T-cell (primary cell): Measurements from ENCODE around the gene GDPGP1. TPM values are rescaled to one million over a fixed set of nuclear protein-coding genes. Genes with fewer than 3 reads are reported as not detected.
"Not testable (repeated sequence)": the region's sequence is repeated elsewhere in the genome, so short reads cannot be mapped to it uniquely, and the experiment has no call there.

Experiments used
- ATAC-seq, 4 experiments: fragments of 200-7000 bp in 3 of 4; fragments of 150-1000 bp in 1 of 4; cut with Tn5 transposase; replicated peaks in 1 of 4; 1 replicate in 3 of 4; 2 replicates in 1 of 4; pipeline ENCODE4 v1.10.0; 2021; ENCODE audit warnings: moderate library complexity in 3 of 4, mild to moderate bottlenecking in 2 of 4, moderate number of reproducible peaks in 1 of 4
- CTCF ChIA-PET, 2 donors: fragments of 300-600 bp; sonication (Branson Sonifier 250); formaldehyde crosslinking; loops; one replicate each; lab custom pipeline; 2022; ENCODE audit warnings: antibody characterized with exemption in 2 of 2; lab: Charles Lee
- POLR2A ChIA-PET, 2 donors: fragments of 300-600 bp; sonication (Branson Sonifier 250); formaldehyde crosslinking; loops; one replicate each; lab custom pipeline; 2022; ENCODE audit warnings: antibody characterized with exemption in 2 of 2; lab: Charles Lee
- DNase-seq, 35 experiments: peaks; one replicate each; pipeline versions ENCODE4 v3.0.0 to v3.0.0-alpha.2; 2013 to 2023
- H3K27ac ChIP-seq: one replicate; pipeline ENCODE4 v1.5.1; 2013; ENCODE audit warnings: low read length
- H3K27me3 ChIP-seq, 2 experiments: replicated peaks in 1 of 2; 1 replicate in 1 of 2; 2 replicates in 1 of 2; pipeline versions ENCODE4 v1.6.1 to v1.7.0; 2013; ENCODE audit warnings: low read length in 1 of 2, mixed read lengths in 1 of 2; ENCODE audit not compliant: control insufficient read depth in 2 of 2, insufficient read depth in 2 of 2; ENCODE audit errors: extremely low read depth in 1 of 2
- H3K36me3 ChIP-seq, 2 donors: 1 replicate in 1 of 2; 2 replicates in 1 of 2; pipeline versions ENCODE4 v1.6.1 to v1.7.0; 2013; ENCODE audit warnings: low read length in 1 of 2; ENCODE audit not compliant: control insufficient read depth in 2 of 2, insufficient read depth in 1 of 2; ENCODE audit errors: extremely low read depth in 1 of 2
- H3K4me1 ChIP-seq, 2 experiments: 1 replicate in 1 of 2; 2 replicates in 1 of 2; pipeline versions ENCODE4 v1.6.1 to v1.7.0; 2013; ENCODE audit warnings: low read length in 2 of 2, mixed read lengths in 1 of 2; ENCODE audit not compliant: insufficient read depth in 2 of 2, control insufficient read depth in 1 of 2; ENCODE audit errors: extremely low read depth in 1 of 2
- H3K4me3 ChIP-seq, 2 donors: 1 replicate in 1 of 2; 2 replicates in 1 of 2; pipeline versions ENCODE4 v1.5.1 to v1.7.0; 2013; ENCODE audit warnings: mild to moderate bottlenecking in 2 of 2, low read length in 1 of 2, moderate library complexity in 1 of 2; ENCODE audit not compliant: control insufficient read depth in 1 of 2; ENCODE audit errors: extremely low read depth in 1 of 2
- H3K9me3 ChIP-seq: 2 replicates; pipeline ENCODE4 v1.7.0; 2013
- H3K27ac Mint-ChIP-seq, 2 donors: one replicate each; pipeline ENCODE4 v1.8.0; 2020 to 2021; ENCODE audit warnings: mild to moderate bottlenecking in 2 of 2, mixed read lengths in 2 of 2
- H3K27me3 Mint-ChIP-seq, 2 donors: one replicate each; pipeline ENCODE4 v1.8.0; 2021 to 2022; ENCODE audit warnings: mixed read lengths in 2 of 2
- H3K36me3 Mint-ChIP-seq: one replicate; pipeline ENCODE4 v1.8.0; 2021; ENCODE audit warnings: mixed read lengths
- H3K4me1 Mint-ChIP-seq, 3 donors: one replicate each; pipeline ENCODE4 v1.8.0; 2020 to 2022; ENCODE audit warnings: mixed read lengths in 3 of 3, mild to moderate bottlenecking in 1 of 3
- H3K4me3 Mint-ChIP-seq, 3 donors: one replicate each; pipeline ENCODE4 v1.8.0; 2020 to 2022; ENCODE audit warnings: mild to moderate bottlenecking in 3 of 3, mixed read lengths in 3 of 3, moderate library complexity in 3 of 3
- H3K9me3 Mint-ChIP-seq, 3 donors: one replicate each; pipeline ENCODE4 v1.8.0; 2020 to 2022; ENCODE audit warnings: mixed read lengths in 3 of 3
- WGBS: methylation state at CpG from one replicate; pipeline ENCODE4 v1.1.5; 2013; ENCODE audit warnings: missing lambda C conversion rate; ENCODE audit not compliant: insufficient coverage; 5-methylcytosine and 5-hydroxymethylcytosine counted together
- total RNA-seq, 35 experiments: library from RNA in 6 of 35; stranded (reverse) in 6 of 35; fragments of 120-200 nt in 1 of 35; gene quantifications; one replicate each; pipeline versions ENCODE4 v1.2.1 to v1.2.4 and lab custom pipeline; 2013 to 2026

GDPGP1 gene
- total RNA-seq, 5 donors from 2014 or later (not counting 1 experiment from before 2014, with no cell fraction given) = 7.9 to 14.5 (median 12.1) TPM

GRCh38 chr15:90291679-90292356 is 57.8 kb downstream of the GDPGP1 start:
- Mint-ChIP-seq H3K27me3 (peaks cover 0 to 4% of the 10 kb centered on the region in 2 donors), H3K9me3 (no peaks in the 10 kb centered on the region), H3K4me3 (no peak overlapping the region), H3K4me1 (peaks cover 0 to 8% (median 5%) of the 10 kb centered on the region in 3 donors), H3K27ac (no peak overlapping the region), H3K36me3 (no peaks in the 10 kb centered on the region)
- ChIA-PET CTCF (interaction anchor here (1.4 to 1.5 kb wide), 3 partner anchors 10 to 28 kb away, joined by 3 to 5 read pairs (median 4); no protein-coding TSS in a partner anchor), POLR2A (no interaction called here)
- WGBS = 73% methylated on average over 10 of the region's 16 CpGs
- H3K4me3 ChIP-seq = no peak overlapping the region
- DNase-seq (peak in 1 of 35 experiments; percentile 18), ATAC-seq (no peak)
- no peaks in the 10 kb centered on the region for H3K9me3 ChIP-seq
- no peak overlapping the region for H3K27ac ChIP-seq
- H3K4me1 ChIP-seq = peaks cover 3 to 7% of the 10 kb centered on the region in 2 experiments
- peaks cover 0 to 26% of the 10 kb centered on the region in 2 experiments for H3K27me3 ChIP-seq
- H3K36me3 ChIP-seq = no peaks in the 10 kb centered on the region

DNA sequence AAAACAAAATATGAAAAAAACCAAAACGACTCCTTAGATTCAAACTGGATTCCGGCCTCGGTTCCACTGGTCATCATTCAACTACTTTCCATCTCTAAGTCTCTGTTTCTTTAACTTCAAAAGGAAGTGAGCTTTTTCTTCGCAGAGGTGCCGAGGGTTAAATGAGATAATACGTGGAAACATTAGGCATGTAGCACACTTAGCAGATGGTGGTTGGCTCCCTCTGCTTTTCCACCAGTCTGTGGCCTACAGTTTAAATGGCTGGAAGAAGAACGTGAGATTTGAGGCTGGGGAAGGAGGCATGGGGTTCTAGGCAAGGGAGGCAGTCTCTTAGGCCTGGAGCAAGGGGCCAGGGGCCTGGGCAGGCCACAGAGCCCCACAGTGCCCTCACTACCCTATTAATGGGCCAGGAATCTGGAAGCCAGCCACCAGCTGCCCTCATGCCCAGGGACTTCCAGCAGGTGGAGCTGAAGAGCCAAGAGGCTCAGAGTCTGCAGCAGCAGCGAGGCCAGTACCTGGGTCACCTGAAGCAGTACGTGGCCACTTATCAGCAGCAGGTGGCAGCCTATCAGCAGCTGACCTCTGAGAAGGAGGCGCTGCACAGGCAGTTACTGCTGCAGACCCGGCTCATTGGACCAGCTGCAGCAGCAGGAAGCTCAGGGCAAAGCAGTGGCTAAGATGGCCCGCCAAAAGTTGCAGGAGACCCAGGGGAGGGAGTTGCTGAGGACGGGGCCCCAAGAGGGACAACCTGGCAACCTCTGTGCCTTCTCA is 59.2 kb downstream of the GDPGP1 start:
- H3K27me3 Mint-ChIP-seq, H3K4me1 ChIP-seq, H3K27ac ChIP-seq, H3K36me3 ChIP-seq, H3K27ac Mint-ChIP-seq, H3K9me3 Mint-ChIP-seq, H3K4me1 Mint-ChIP-seq, H3K4me3 ChIP-seq, H3K36me3 Mint-ChIP-seq, H3K9me3 ChIP-seq: not testable (repeated sequence)
- CTCF ChIA-PET = interaction anchor here (0.5 to 1.8 kb wide), 11 partner anchors 8 to 293 kb away, joined by 3 to 9 read pairs (median 3); no protein-coding TSS in a partner anchor
- 35% methylated on average over 9 of the region's 13 CpGs for WGBS
- POLR2A ChIA-PET = interaction anchor here in 1 of 2 donors (0.5 kb wide), 1 partner anchor 581 kb away, joined by 9 read pairs; no protein-coding TSS in a partner anchor
- peaks cover 0 to 26% of the 10 kb centered on the region in 2 experiments for H3K27me3 ChIP-seq
- peak overlapping the region in 1 of 3 donors; percentile 45 for H3K4me3 Mint-ChIP-seq
- DNase-seq = peak; percentile 26 to 75 (median 58)
- ATAC-seq = peak in 2 of 4 experiments; percentile 40 to 60

DNA sequence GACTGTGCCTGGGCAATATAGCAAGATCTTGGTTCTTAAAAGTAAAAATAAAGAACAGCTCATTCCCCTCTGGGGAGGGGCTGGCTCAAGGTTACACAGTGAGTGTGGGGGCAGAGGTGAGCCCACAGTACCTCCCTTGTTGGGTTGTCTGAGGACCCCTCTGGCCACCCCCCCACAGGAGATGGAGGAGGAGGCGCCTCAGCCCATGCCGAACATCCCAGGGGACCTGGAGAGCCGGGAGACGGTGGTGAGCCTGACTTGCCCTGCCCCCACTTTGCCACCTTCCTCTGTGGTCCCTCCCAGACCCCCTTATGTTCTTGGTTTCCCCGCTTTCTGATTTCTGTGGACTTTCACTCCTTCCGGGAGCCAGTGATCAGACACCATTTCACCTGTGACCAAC is 60.1 kb downstream of the GDPGP1 start:
- Mint-ChIP-seq H3K27me3 (peaks cover 0 to 4% of the 10 kb centered on the region in 2 donors), H3K36me3 (no peaks in the 10 kb centered on the region), H3K4me3 (no peak overlapping the region), H3K27ac (no peak overlapping the region), H3K9me3 (no peaks in the 10 kb centered on the region), H3K4me1 (peaks cover 0 to 8% (median 5%) of the 10 kb centered on the region in 3 donors)
- WGBS = 98% methylated on average over 5 of the region's 6 CpGs
- ChIA-PET POLR2A (no interaction called here), CTCF (interaction anchor here (0.5 to 1.8 kb wide), 6 partner anchors 7 to 26 kb away, joined by 3 to 9 read pairs (median 3); no protein-coding TSS in a partner anchor)
- no peak overlapping the region for H3K4me3 ChIP-seq
- peaks cover 3 to 7% of the 10 kb centered on the region in 2 experiments for H3K4me1 ChIP-seq
- peaks cover 0 to 26% of the 10 kb centered on the region in 2 experiments for H3K27me3 ChIP-seq
- H3K36me3 ChIP-seq = no peaks in the 10 kb centered on the region
- H3K27ac ChIP-seq = no peak overlapping the region
- ATAC-seq = no peak
- no peaks in the 10 kb centered on the region for H3K9me3 ChIP-seq
- DNase-seq = no peak

DNA sequence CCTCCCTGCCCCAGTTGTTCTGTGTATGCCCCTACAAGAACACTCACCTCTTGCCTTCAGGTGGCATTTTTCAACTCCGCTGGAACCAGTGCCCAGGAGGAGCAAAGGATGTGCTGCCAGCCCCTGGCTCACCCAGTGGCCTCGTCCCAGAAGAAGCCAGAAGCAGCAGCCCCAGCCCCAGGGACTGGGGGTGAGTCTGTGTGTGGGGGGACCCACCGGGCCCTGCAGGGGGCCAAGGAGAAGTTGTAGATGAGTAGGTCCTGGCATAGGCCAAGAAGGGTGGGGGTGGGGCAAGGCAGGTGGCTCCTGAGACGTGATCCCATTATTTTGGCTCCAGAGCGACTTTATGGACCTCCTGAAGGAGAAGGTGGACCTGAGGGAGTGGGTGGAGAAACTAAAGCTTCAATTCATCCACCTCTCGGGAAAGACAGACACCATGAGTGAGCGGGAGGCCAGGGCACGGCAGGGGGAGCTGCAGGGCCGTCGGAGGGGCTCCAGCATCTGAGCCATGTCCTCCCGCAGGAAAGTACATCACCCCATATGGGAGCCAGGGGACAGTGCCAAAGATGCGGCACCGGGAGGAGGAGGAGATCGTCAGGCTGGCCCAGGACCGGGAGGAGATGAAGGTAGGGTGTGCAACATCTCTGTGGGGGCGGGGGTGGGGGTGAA is 60.7 kb downstream of the GDPGP1 start:
- H3K36me3 ChIP-seq = no peaks in the 10 kb centered on the region
- no peaks in the 10 kb centered on the region for H3K9me3 ChIP-seq
- H3K27ac ChIP-seq = no peak overlapping the region
- H3K27me3 ChIP-seq = peaks cover 0 to 26% of the 10 kb centered on the region in 2 experiments
- no peak for DNase-seq
- CTCF ChIA-PET = interaction anchor here in 1 of 2 donors (0.5 to 1.3 kb wide), 2 partner anchors 25 to 26 kb away, joined by 3 read pairs; no protein-coding TSS in a partner anchor
- H3K4me1 ChIP-seq = peaks cover 3 to 7% of the 10 kb centered on the region in 2 experiments
- H3K9me3 Mint-ChIP-seq = no peaks in the 10 kb centered on the region
- H3K27me3 Mint-ChIP-seq = peaks cover 0 to 4% of the 10 kb centered on the region in 2 donors
- H3K36me3 Mint-ChIP-seq = no peaks in the 10 kb centered on the region
- H3K4me3 Mint-ChIP-seq = no peak overlapping the region
- POLR2A ChIA-PET = interaction anchor here in 1 of 2 donors (0.6 kb wide), 1 partner anchor 12 kb away, joined by 3 read pairs; no protein-coding TSS in a partner anchor
- H3K4me3 ChIP-seq = no peak overlapping the region
- 82% methylated on average over 11 of the region's 16 CpGs for WGBS
- no peak for ATAC-seq
- no peak overlapping the region for H3K27ac Mint-ChIP-seq
- peaks cover 0 to 8% (median 5%) of the 10 kb centered on the region in 3 donors for H3K4me1 Mint-ChIP-seq

DNA sequence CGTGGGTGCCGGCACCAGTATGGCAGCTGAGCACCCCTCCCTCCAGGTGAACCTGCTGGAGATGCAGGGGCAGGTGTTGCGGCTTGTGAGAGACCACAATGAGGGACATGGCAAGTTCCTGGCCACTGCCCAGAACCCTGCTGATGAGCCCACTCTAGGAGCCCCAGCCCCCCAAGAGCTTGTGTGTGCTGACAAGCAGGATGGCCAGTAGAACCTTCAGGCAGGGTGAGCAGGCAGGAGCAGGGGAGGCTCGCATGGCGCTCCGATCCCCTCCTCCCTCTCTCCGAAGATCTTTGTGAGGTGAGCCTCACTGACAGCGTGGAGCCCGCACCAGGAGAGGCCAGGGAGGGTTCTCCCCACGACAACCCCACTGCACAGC is 61.2 kb downstream of the GDPGP1 start:
- 58% methylated on average over 9 of the region's 10 CpGs for WGBS
- Mint-ChIP-seq H3K4me1 (peaks cover 0 to 8% (median 5%) of the 10 kb centered on the region in 3 donors), H3K27ac (no peak overlapping the region), H3K4me3 (no peak overlapping the region), H3K36me3 (no peaks in the 10 kb centered on the region), H3K27me3 (peaks cover 0 to 4% of the 10 kb centered on the region in 2 donors), H3K9me3 (no peaks in the 10 kb centered on the region)
- DNase-seq (no peak), ATAC-seq (no peak)
- H3K27me3 ChIP-seq = peaks cover 0 to 26% of the 10 kb centered on the region in 2 experiments
- no peak overlapping the region for H3K27ac ChIP-seq
- no peaks in the 10 kb centered on the region for H3K36me3 ChIP-seq
- peaks cover 3 to 7% of the 10 kb centered on the region in 2 experiments for H3K4me1 ChIP-seq
- POLR2A ChIA-PET = interaction anchor here in 1 of 2 donors (0.6 kb wide), 1 partner anchor 11 kb away, joined by 3 read pairs; no protein-coding TSS in a partner anchor
- H3K9me3 ChIP-seq = no peaks in the 10 kb centered on the region
- CTCF ChIA-PET = interaction anchor here in 1 of 2 donors (1.3 kb wide), 1 partner anchor 25 kb away, joined by 3 read pairs; no protein-coding TSS in a partner anchor
- no peak overlapping the region for H3K4me3 ChIP-seq
